Measurements from ENCODE around the gene ZGRF1.
A peak's percentile ranks its signal among the peaks of the same experiment; 100 is the strongest.
"Not testable (repeated sequence)": the region's sequence is repeated elsewhere in the genome, so short reads cannot be mapped to it uniquely, and the experiment has no call there.

The ZGRF1 gene

GRCh38 chr4:112644595-112645535 is 8.2 kb upstream of the ZGRF1 start:
- DNase-seq (ENCODE audit: low spot score) = not testable (repeated sequence)

- no peak for DNase-seq (ENCODE audit: low spot score)
These were observed 5.8 kb upstream of the ZGRF1 start for GRCh38 chr4:112642526-112642925.

DNA sequence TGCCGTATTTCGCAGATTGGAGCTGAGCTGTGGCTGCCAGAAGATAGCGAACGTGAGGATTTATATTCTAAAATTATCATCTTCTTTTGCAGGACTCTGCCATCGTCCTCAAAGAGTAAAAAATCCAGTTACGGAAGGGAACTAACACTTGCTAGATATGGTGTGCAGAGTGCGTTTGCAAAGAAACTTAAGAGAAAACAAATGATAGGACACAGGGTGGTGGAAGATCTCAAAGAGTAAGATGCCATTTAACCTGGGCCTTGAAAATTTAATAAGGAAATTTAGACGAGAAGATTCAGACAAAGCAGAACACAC is 800 bp upstream of the ZGRF1 start:
- DNase-seq (ENCODE audit: low spot score) = peak; percentile 4

DNA sequence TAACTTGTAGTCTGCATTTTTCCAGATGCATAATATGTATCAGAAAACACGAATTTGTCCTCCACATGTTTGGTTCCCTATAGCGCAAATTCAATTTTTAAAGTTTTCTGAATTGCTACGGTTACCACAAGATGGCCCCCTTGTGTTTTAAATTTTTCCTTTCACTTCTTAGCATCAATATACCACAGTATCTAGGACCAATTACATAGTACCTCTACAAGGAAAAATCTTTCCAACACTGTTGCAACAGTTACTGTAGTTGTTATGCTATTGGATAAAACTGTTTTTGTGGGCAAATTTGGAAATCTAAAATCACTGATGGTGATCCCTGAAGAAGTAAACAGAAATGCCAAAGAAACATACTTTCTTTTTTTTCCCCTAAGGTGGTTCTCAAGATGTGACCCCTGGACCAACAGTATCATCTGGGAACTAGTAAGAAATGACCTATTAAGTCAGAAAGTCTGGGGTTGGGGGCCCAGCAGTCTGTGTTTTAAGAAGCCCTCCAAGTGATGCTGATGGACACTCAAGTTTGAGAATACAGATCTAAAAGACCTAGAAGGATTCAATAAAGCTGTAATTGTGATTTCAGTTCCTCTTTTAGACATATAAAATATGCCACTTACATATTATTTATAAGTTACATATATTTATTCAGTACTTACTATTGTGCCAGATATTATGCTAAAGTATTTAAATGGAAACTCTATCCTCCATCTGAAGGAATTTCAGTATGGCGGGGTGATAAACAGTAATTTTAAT is 3.1 kb downstream of the ZGRF1 start:
- peak; percentile 25 for DNase-seq (ENCODE audit: low spot score)

DNA sequence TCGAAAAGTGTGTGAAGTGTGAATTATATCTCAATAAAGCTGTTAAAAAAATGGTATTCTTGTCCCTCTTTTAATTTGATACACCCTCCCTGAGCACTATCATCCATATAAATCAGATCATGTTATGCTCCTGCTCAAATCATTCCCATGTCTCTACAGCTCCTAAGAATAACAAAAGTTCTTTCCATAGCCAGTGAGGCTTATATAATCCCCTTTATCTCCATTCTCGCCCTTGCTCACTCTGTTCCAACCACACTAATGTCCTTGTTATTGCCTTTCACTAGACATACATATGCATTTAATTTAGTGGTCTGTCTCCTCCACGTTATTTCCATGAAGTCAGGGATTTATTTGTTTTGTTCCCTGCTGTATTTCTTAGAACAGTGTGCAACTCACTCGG is 10.5 kb downstream of the ZGRF1 start:
- no peak for DNase-seq (ENCODE audit: low spot score)

GRCh38 chr4:112616984-112617383 is 19.7 kb downstream of the ZGRF1 start:
- DNase-seq (ENCODE audit: low spot score) = no peak

DNA sequence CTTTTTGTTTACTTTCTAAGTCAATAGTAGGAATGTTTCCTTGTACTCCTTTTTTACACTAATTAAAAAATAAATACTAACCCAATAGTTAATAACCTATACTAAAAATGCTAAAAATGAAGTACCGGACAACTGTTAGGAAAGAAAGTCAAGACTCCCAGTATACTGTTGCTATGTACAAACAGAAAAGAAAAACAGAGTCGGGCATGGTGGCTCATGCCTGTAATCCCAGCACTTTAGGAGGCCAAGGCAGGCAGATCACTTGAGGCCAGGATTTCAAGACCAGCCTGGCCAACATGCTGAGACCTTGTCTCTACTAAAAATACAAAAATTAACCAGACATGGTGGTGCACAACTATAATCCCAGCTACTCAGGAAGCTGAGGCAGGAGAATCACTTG is 23.9 kb downstream of the ZGRF1 start:
- DNase-seq (ENCODE audit: low spot score) = not testable (repeated sequence)

GRCh38 chr4:112604589-112604988 is 32.1 kb downstream of the ZGRF1 start:
- DNase-seq (ENCODE audit: low spot score) = peak; percentile 79

- no peak for DNase-seq (ENCODE audit: low spot score)
These were observed 41.7 kb downstream of the ZGRF1 start for GRCh38 chr4:112594993-112595392.

DNA sequence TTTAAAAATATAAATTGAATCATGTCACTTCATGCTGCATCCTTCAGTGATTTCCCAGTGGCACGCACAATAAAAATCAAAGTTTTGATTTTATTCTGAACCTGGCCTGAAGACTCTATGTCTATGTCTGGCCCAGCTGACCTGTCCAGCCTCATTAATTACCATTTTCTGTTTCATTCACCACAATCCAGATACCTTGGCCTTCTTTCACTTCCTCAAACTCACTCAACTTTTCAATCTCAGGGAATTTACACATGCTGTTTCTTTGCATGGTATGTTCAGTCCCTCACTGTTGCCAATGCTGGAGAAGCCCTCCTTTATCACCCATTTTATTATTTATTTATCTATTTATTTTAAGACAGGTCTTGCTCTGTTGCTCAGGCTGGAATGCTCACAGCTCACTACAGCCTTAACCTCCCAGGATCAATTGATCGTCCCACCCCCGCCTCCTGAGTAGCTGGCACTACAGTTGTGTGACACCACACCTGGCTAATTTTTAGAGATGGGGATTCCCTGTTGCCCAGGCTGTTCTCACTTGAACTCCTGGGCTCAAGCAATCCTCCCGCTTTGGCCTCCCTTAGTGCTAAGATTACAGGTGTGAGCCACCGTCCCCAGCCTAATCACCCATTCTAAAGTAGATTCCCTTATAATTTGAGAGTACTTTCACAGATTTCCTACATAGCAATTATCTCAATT is 43.1 kb downstream of the ZGRF1 start:
- DNase-seq (ENCODE audit: low spot score) = no peak

DNA sequence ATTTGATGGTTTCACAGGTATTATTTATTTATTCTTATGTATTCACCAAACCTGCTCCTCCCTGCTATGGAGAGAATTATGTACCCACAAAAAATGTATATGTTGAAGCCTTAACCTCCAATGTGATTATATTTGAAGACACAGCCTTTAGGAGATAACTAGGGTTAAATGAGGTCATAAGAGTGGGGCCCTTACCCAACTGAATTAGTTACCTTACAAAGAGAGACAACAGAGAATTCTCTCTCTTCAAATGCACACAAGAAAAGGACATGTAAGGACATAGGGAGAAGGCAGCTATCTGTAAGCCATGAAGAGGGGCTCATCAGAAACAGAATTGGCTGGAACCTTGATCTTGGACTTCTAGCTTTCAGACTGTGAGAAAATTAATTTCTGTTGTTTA is 44.0 kb downstream of the ZGRF1 start:
- DNase-seq (ENCODE audit: low spot score) = no peak

DNA sequence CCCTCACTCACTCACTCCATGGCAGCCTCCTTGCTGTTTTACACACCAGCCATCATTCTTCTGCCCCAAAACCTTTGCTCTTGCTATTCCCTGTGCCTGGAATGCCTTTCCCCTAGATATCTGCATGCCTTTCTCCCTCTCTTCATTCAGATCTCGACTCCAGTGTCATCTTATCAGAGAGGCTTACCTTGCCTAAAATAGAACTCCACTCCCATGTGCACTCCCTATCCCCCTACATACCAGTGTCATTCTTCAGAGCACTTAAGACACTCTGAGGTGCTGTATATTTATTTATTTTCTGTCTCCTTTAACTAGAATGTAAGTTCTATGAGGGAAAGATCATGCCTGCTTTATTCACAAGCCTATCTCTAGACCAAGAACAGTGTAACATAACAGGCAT is 45.1 kb downstream of the ZGRF1 start:
- no peak for DNase-seq (ENCODE audit: low spot score)

DNA sequence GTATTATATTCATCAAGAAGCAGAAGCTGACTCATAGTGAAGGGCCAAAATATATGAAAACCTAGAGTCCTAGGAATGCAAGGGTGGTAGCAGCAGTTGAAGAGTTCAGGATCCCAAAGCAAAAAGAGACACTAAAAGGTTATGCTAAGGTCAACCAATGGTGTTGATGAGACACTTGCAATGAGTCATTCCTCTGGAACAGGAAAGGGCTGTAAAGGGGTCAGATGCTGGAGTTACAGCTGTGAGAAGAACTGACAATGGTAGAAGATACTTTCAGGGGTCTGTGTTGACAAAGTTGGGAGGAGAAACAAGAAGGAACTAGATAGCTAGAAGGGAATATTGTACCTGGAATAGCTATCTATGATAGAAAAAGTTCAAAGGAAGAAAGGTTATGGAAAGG is 47.5 kb downstream of the ZGRF1 start:
- peak; percentile 17 for DNase-seq (ENCODE audit: low spot score)

DNA sequence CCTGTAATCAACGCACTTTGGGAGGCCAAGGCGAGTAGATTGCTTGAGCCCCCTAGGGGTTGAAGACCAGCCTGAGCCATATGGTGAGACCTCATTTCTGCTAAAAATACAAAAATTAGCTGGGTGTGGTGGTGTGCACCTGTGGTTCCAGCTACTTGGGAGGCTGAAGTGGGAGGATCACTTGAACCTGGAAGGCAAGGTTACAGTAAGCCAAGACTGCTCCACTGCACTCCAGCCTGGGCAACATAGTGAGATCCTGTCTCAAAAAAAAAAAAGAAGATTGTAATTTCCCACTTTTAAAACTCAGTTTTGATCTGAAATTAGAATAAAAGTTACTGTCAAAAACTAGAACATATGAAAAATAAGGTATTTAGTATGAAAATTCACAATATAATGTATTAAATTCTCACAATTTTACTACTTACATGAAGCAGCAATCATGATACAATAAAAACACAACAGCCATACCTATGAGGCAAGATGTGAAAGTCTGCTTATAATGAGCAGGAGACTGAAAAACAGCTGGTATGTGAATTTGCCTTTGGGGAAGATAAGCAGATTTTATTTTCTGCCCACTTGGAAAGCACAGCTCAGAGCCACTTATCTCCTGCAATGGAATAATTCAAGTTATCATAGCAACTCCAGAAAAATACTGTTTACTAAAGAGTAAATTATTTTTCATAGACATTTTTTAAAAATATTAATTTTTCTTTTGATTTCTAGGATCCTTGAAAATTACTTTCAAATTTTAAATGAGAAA is 50.6 kb downstream of the ZGRF1 start:
- no peak for DNase-seq (ENCODE audit: low spot score)

GRCh38 chr4:112567536-112567935 is 69.2 kb downstream of the ZGRF1 start:
- no peak for DNase-seq (ENCODE audit: low spot score)

GRCh38 chr4:112564706-112565270 is 71.9 kb downstream of the ZGRF1 start:
- DNase-seq (ENCODE audit: low spot score) = no peak

GRCh38 chr4:112563431-112564200 is 73.1 kb downstream of the ZGRF1 start:
- no peak for DNase-seq (ENCODE audit: low spot score)

DNA sequence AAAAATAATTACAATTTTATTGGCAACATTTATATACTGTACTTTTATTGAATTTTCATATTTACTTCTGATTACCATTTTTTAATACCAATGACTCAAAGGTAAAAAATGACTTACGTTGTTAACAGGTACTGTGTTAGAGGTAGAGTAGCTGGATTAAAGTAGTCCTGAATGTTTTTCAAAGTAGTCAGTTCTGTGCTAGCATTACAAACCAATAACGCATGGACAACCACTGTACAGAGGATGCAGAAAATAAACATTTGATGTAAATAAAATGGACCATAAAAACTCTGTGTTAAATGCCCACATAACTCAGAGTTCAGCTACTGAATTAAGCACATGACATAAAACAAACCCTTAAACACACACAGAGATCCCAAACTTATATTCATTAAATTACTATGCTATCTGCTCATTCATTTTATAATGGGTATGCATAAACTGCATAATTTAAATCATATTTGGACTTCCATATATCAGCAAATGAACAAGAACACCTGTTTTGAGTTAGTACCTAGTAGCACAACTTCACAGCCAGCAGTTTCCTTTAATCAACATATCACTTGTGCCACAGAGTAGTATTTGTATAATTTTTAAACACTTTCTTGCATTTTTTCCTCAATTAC is 74.3 kb downstream of the ZGRF1 start:
- DNase-seq (ENCODE audit: low spot score) = no peak

DNA sequence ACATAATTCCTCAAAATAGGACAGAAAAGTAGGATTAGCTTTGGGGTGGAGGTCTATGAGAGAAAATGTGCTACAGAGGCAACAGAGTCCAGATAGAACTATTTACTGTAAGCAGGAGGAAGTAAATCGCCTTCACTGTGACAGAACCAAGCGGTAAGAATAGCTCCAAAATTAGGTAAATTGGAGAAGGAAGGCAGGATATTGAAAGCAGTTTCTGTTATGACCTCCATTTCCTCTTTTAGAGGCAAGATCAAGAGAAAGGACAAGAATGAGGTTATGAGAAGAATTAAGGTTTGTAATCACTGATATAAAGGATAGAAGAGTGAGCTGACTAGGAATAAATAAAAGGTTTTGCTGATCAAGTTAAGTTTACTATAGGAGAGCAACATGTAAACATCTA is 76.6 kb downstream of the ZGRF1 start:
- no peak for DNase-seq (ENCODE audit: low spot score)

DNA sequence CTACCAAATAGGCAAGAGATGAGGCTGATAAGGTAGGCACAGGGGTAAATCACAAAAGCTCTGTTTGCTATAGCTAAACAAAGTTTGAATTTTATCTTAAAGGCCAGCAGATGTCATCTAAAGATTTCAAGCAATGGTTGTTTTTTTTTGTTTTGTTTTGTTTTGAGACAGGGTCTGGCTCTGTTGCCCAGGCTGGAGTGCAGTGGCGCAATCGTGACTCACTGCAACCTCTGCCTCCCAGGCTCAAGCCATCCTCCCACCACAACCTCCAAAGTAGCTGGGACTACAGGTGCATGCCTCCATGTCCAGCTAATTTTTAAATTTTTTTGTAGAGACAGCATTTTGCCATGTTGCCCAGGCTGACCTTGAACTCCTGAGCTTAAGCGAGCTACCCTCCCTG is 77.7 kb downstream of the ZGRF1 start:
- DNase-seq (ENCODE audit: low spot score) = no peak
